MM.1S (cell line): ENCODE measurements around the gene NFYC.

Experiments
- EZH2 ChIP-seq: fragments of 300-600 bp; sonication (generic); optimal IDR thresholded peaks from 2 replicates; pipeline ENCODE3; 2017; ENCODE audit warnings: low read depth, mild to moderate bottlenecking, antibody characterized with exemption, low read length, mixed read lengths
- EZH2phosphoT487 ChIP-seq: fragments of 300-600 bp; sonication (generic); IDR thresholded peaks from 2 replicates; pipeline ENCODE4 v1.6.1; 2018; ENCODE audit warnings: antibody characterized with exemption, low read length
- TF ChIP-seq, protein P1 (sequence below): fragments of 300-600 bp; sonication (generic); IDR thresholded peaks from 2 replicates; pipeline ENCODE4 v1.5.1; 2016; ENCODE audit warnings: antibody characterized with exemption, low read length, mixed read lengths

- TF ChIP-seq, protein P1, sequence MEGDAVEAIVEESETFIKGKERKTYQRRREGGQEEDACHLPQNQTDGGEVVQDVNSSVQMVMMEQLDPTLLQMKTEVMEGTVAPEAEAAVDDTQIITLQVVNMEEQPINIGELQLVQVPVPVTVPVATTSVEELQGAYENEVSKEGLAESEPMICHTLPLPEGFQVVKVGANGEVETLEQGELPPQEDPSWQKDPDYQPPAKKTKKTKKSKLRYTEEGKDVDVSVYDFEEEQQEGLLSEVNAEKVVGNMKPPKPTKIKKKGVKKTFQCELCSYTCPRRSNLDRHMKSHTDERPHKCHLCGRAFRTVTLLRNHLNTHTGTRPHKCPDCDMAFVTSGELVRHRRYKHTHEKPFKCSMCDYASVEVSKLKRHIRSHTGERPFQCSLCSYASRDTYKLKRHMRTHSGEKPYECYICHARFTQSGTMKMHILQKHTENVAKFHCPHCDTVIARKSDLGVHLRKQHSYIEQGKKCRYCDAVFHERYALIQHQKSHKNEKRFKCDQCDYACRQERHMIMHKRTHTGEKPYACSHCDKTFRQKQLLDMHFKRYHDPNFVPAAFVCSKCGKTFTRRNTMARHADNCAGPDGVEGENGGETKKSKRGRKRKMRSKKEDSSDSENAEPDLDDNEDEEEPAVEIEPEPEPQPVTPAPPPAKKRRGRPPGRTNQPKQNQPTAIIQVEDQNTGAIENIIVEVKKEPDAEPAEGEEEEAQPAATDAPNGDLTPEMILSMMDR: no peak
- TF ChIP-seq EZH2 (no peak), EZH2phosphoT487 (no peak)
These were observed 102.1 kb downstream of the NFYC start for GRCh38 chr1:40793617-40794016.
